HepG2 (cell line): ENCODE data around the gene CENATAC. TPM values are rescaled to one million over a fixed set of nuclear protein-coding genes. Genes with fewer than 3 reads are reported as not detected.

Experiments used
- ELF4 ChIP-seq: sonication (generic); formaldehyde crosslinking; IDR thresholded peaks from 2 replicates; pipeline ENCODE4 v1.5.0; 2020; ENCODE audit warnings: missing genetic modification reagents, mild to moderate bottlenecking, moderate library complexity, borderline replicate concordance
- HOXD1 ChIP-seq: sonication (generic); formaldehyde crosslinking; IDR thresholded peaks from 2 replicates; pipeline ENCODE4 v1.5.0; 2020; ENCODE audit warnings: missing genetic modification reagents
- SMARCC2 ChIP-seq: fragments of 450-650 bp; IDR thresholded peaks from 2 replicates; pipeline ENCODE4 v1.6.1; 2017; ENCODE audit warnings: antibody characterized with exemption, mild to moderate bottlenecking
- UBTF ChIP-seq: sonication (generic); formaldehyde crosslinking; IDR thresholded peaks from 2 replicates; pipeline ENCODE4 v1.4.0; 2020; ENCODE audit warnings: mild to moderate bottlenecking, missing genetic modification reagents
- ZBTB33 ChIP-seq: sonication (generic); formaldehyde crosslinking; IDR thresholded peaks from 2 replicates; pipeline ENCODE4 v1.4.0; 2020; ENCODE audit warnings: missing genetic modification reagents
- ZNF253 ChIP-seq: sonication (generic); formaldehyde crosslinking; IDR thresholded peaks from 2 replicates; pipeline ENCODE4 v1.8.0; 2022; ENCODE audit warnings: mild to moderate bottlenecking, missing genetic modification reagents, borderline replicate concordance
- ZNF274 ChIP-seq: sonication (generic); formaldehyde crosslinking; IDR thresholded peaks from 2 replicates; pipeline ENCODE4 v1.5.1; 2020; ENCODE audit warnings: mild to moderate bottlenecking, missing genetic modification reagents
- ZNF33B ChIP-seq: sonication (generic); formaldehyde crosslinking; IDR thresholded peaks from 2 replicates; pipeline ENCODE4 v1.5.1; 2020; ENCODE audit warnings: mild to moderate bottlenecking, missing genetic modification reagents
- ZNF441 ChIP-seq: sonication (generic); formaldehyde crosslinking; IDR thresholded peaks from 2 replicates; pipeline ENCODE4 v1.7.0; 2021; ENCODE audit warnings: missing genetic modification reagents, borderline replicate concordance
- ZNF556 ChIP-seq: sonication (generic); formaldehyde crosslinking; IDR thresholded peaks from 2 replicates; pipeline ENCODE4 v1.4.0; 2020; ENCODE audit warnings: mild to moderate bottlenecking, missing genetic modification reagents, borderline replicate concordance
- polyA plus RNA-seq, 8 experiments: library from polyadenylated mRNA; depleted of rRNA in 3 of 8; stranded (reverse) in 7 of 8; unstranded in 1 of 8; fragments of >200 nt; fragmentation: Illumina TruSeq in 4 of 8; extraction: Trizol in 4 of 8; gene quantifications; 2 replicates each; pipeline versions ENCODE4 v1.2.1 to v1.2.3, GENCODE V29; 2011 to 2016; ENCODE audit warnings: low read depth in 4 of 8, missing spikeins in 1 of 8, mixed read lengths in 1 of 8; ENCODE audit not compliant: insufficient read depth in 1 of 8
- total RNA-seq, 5 experiments: library from RNA; depleted of rRNA; stranded (reverse); fragments of >200 nt; fragmentation: Illumina TruSeq; extraction: Trizol; gene quantifications; 2 replicates each; pipeline ENCODE4 v1.2.3, GENCODE V29; 2016; ENCODE audit warnings: low read depth in 1 of 5
- TF ChIP-seq, protein P1 (sequence below): sonication (generic); formaldehyde crosslinking; IDR thresholded peaks from 2 replicates; pipeline ENCODE4 v1.4.0; 2020; ENCODE audit warnings: missing genetic modification reagents
- TF ChIP-seq, protein P2 (sequence below): sonication (generic); formaldehyde crosslinking; IDR thresholded peaks from 2 replicates; pipeline ENCODE4 v1.9.0; 2021; ENCODE audit warnings: mild to moderate bottlenecking, missing genetic modification reagents

Gene CENATAC
- total and polyA plus RNA-seq, 2 of the 13 experiments (the other 11 are each of a cell fraction or from before 2014, with no cell fraction given) = 21.7 to 25.0 TPM

DNA sequence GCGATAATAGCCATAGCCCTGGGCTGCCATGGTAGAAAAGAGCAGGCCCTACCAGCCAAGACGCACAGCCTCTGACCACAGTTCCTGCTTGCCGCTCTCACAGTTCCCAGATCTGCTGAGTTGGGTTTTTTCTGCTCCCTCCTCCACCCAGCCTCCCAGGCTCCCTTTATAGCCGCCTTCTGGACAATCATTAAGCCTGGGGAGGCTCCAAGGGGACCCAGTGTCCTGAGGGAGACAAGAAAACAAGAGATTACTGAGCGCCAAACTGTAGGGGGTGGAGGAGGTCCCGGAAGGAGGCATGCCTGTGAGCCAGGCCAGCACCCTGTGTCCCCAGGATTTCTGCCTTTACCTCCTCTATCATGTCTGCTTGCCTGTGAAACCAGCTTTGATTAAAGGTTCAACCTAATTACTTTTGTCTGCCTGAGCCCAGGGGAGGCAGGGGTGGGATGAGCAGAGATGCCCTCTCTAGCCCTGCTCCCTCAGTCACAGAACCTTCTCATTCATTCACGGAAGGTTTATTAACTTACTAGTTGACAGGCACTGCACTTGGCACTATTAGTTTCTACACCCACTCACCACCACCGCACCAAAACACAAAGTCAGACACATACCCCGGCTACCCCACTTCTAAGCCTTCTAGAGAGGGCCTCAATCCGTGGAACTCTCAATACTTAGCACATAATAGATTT, 31.5 kb downstream of the CENATAC start (continued):
- no peak for TF ChIP-seq ZNF253 (CRISPR knock-in tag)
- peak; percentile 48; the same call in 1 of the 2 replicates for TF ChIP-seq UBTF (CRISPR knock-in tag)
- no peak for TF ChIP-seq ZBTB33
- TF ChIP-seq, protein P1, sequence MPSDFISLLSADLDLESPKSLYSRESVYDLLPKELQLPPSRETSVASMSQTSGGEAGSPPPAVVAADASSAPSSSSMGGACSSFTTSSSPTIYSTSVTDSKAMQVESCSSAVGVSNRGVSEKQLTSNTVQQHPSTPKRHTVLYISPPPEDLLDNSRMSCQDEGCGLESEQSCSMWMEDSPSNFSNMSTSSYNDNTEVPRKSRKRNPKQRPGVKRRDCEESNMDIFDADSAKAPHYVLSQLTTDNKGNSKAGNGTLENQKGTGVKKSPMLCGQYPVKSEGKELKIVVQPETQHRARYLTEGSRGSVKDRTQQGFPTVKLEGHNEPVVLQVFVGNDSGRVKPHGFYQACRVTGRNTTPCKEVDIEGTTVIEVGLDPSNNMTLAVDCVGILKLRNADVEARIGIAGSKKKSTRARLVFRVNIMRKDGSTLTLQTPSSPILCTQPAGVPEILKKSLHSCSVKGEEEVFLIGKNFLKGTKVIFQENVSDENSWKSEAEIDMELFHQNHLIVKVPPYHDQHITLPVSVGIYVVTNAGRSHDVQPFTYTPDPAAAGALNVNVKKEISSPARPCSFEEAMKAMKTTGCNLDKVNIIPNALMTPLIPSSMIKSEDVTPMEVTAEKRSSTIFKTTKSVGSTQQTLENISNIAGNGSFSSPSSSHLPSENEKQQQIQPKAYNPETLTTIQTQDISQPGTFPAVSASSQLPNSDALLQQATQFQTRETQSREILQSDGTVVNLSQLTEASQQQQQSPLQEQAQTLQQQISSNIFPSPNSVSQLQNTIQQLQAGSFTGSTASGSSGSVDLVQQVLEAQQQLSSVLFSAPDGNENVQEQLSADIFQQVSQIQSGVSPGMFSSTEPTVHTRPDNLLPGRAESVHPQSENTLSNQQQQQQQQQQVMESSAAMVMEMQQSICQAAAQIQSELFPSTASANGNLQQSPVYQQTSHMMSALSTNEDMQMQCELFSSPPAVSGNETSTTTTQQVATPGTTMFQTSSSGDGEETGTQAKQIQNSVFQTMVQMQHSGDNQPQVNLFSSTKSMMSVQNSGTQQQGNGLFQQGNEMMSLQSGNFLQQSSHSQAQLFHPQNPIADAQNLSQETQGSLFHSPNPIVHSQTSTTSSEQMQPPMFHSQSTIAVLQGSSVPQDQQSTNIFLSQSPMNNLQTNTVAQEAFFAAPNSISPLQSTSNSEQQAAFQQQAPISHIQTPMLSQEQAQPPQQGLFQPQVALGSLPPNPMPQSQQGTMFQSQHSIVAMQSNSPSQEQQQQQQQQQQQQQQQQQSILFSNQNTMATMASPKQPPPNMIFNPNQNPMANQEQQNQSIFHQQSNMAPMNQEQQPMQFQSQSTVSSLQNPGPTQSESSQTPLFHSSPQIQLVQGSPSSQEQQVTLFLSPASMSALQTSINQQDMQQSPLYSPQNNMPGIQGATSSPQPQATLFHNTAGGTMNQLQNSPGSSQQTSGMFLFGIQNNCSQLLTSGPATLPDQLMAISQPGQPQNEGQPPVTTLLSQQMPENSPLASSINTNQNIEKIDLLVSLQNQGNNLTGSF (CRISPR knock-in tag) = no peak
- TF ChIP-seq ZNF33B (CRISPR knock-in tag) = no peak
- TF ChIP-seq, protein P2, sequence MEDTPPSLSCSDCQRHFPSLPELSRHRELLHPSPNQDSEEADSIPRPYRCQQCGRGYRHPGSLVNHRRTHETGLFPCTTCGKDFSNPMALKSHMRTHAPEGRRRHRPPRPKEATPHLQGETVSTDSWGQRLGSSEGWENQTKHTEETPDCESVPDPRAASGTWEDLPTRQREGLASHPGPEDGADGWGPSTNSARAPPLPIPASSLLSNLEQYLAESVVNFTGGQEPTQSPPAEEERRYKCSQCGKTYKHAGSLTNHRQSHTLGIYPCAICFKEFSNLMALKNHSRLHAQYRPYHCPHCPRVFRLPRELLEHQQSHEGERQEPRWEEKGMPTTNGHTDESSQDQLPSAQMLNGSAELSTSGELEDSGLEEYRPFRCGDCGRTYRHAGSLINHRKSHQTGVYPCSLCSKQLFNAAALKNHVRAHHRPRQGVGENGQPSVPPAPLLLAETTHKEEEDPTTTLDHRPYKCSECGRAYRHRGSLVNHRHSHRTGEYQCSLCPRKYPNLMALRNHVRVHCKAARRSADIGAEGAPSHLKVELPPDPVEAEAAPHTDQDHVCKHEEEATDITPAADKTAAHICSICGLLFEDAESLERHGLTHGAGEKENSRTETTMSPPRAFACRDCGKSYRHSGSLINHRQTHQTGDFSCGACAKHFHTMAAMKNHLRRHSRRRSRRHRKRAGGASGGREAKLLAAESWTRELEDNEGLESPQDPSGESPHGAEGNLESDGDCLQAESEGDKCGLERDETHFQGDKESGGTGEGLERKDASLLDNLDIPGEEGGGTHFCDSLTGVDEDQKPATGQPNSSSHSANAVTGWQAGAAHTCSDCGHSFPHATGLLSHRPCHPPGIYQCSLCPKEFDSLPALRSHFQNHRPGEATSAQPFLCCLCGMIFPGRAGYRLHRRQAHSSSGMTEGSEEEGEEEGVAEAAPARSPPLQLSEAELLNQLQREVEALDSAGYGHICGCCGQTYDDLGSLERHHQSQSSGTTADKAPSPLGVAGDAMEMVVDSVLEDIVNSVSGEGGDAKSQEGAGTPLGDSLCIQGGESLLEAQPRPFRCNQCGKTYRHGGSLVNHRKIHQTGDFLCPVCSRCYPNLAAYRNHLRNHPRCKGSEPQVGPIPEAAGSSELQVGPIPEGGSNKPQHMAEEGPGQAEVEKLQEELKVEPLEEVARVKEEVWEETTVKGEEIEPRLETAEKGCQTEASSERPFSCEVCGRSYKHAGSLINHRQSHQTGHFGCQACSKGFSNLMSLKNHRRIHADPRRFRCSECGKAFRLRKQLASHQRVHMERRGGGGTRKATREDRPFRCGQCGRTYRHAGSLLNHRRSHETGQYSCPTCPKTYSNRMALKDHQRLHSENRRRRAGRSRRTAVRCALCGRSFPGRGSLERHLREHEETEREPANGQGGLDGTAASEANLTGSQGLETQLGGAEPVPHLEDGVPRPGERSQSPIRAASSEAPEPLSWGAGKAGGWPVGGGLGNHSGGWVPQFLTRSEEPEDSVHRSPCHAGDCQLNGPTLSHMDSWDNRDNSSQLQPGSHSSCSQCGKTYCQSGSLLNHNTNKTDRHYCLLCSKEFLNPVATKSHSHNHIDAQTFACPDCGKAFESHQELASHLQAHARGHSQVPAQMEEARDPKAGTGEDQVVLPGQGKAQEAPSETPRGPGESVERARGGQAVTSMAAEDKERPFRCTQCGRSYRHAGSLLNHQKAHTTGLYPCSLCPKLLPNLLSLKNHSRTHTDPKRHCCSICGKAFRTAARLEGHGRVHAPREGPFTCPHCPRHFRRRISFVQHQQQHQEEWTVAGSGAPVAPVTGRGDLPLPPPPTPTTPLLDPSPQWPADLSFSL = no peak
- no peak for TF ChIP-seq HOXD1 (CRISPR knock-in tag)
- no peak for TF ChIP-seq ELF4 (CRISPR knock-in tag)
- TF ChIP-seq ZNF556 = no peak; the same call in 1 of the 2 replicates
- no peak for TF ChIP-seq ZNF274 (CRISPR knock-in tag)
- TF ChIP-seq SMARCC2 = no peak
- TF ChIP-seq ZNF441 (CRISPR knock-in tag) = no peak
